H1 (cell line): ENCODE data around the gene TUBD1. TPM values are rescaled to one million over a fixed set of nuclear protein-coding genes. Genes with fewer than 3 reads are reported as not detected.

Experiments
- CTCF ChIA-PET: fragments of 300-600 bp; sonication (Branson Sonifier 250); formaldehyde crosslinking; loops from one replicate; lab custom pipeline; 2021; ENCODE audit not compliant: partially characterized antibody; lab: Charles Lee
- POLR2A ChIA-PET: fragments of 300-600 bp; sonication (Branson Sonifier 250); formaldehyde crosslinking; loops from one replicate; lab custom pipeline; 2021; ENCODE audit warnings: inconsistent platforms; ENCODE audit not compliant: partially characterized antibody; lab: Charles Lee
- DNase-seq, 2 experiments: peaks; one replicate each; pipeline versions ENCODE4 v3.0.0 to v3.0.0-alpha.2; 2010 to 2022; ENCODE audit warnings: low spot score in 2 of 2, low read depth in 1 of 2, mixed read lengths in 1 of 2
- FAIRE-seq: peaks from 2 replicates; lab custom pipeline; 2011; peaks lifted over from hg19 to GRCh38; lab: Jason Lieb, UNC
- H2AFZ ChIP-seq: 2 replicates; pipeline ENCODE4 v1.8.1; 2012; ENCODE audit warnings: low read length, inconsistent platforms
- H2AK5ac ChIP-seq: 2 replicates; pipeline ENCODE4 v1.6.1; 2013; ENCODE audit warnings: low read depth, low read length
- H2BK120ac ChIP-seq: replicated peaks from 2 replicates; pipeline ENCODE3; 2013; ENCODE audit warnings: low read depth, low read length, inconsistent platforms
- H2BK12ac ChIP-seq: 2 replicates; pipeline ENCODE4 v1.6.1; 2013; ENCODE audit warnings: low read depth, low read length
- H2BK15ac ChIP-seq: 2 replicates; pipeline ENCODE4 v1.6.1; 2013; ENCODE audit warnings: low read length
- H2BK20ac ChIP-seq: 2 replicates; pipeline ENCODE4 v1.6.1; 2013; ENCODE audit warnings: low read length
- H2BK5ac ChIP-seq: 2 replicates; pipeline ENCODE4 v1.6.1; 2013; ENCODE audit warnings: low read depth, low read length
- H3K14ac ChIP-seq: 2 replicates; pipeline ENCODE4 v1.6.1; 2013; ENCODE audit warnings: inconsistent platforms; ENCODE audit not compliant: insufficient read length
- H3K18ac ChIP-seq: 2 replicates; pipeline ENCODE4 v1.6.1; 2013; ENCODE audit warnings: low read length; ENCODE audit errors: extremely low read depth
- H3K23ac ChIP-seq: 2 replicates; pipeline ENCODE4 v1.6.1; 2013; ENCODE audit warnings: inconsistent platforms; ENCODE audit not compliant: insufficient read length
- H3K23me2 ChIP-seq: 2 replicates; pipeline ENCODE4 v1.6.1; 2013; ENCODE audit warnings: low read depth, low read length
- H3K27ac ChIP-seq: 2 replicates; pipeline ENCODE4 v1.6.1; 2011; ENCODE audit warnings: low read depth, low read length, inconsistent platforms
- H3K27me3 ChIP-seq, 4 experiments: replicated peaks in 1 of 4; 1 replicate in 1 of 4; 2 replicates in 3 of 4; pipeline versions ENCODE4 v1.6.1 to v1.8.1; 2011 to 2013; ENCODE audit warnings: low read length in 3 of 4, mild to moderate bottlenecking in 3 of 4, inconsistent platforms in 2 of 4, mixed read lengths in 2 of 4, moderate library complexity in 1 of 4; ENCODE audit not compliant: control insufficient read depth in 3 of 4, insufficient read depth in 3 of 4; ENCODE audit errors: extremely low read depth in 1 of 4
- H3K36me3 ChIP-seq, 4 experiments: 2 replicates each; pipeline versions ENCODE4 v1.6.1 to v1.8.1; 2011 to 2013; ENCODE audit warnings: mild to moderate bottlenecking in 4 of 4, low read length in 3 of 4, moderate library complexity in 2 of 4, control low read depth in 1 of 4, inconsistent platforms in 1 of 4; ENCODE audit not compliant: insufficient read depth in 4 of 4, control insufficient read depth in 2 of 4
- H3K4ac ChIP-seq: replicated peaks from 2 replicates; pipeline ENCODE3; 2013; ENCODE audit warnings: low read length, low read depth, mixed read lengths, inconsistent platforms; ENCODE audit not compliant: insufficient read length
- H3K4me1 ChIP-seq, 4 experiments: replicated peaks in 1 of 4; 1 replicate in 1 of 4; 2 replicates in 3 of 4; pipeline versions ENCODE4 v1.6.1 to v1.8.1; 2011 to 2013; ENCODE audit warnings: low read length in 3 of 4, inconsistent platforms in 2 of 4, mixed read lengths in 1 of 4; ENCODE audit not compliant: insufficient read depth in 4 of 4, control insufficient read depth in 3 of 4
- H3K4me2 ChIP-seq, 2 experiments: 2 replicates each; pipeline versions ENCODE4 v1.6.1 to v1.8.1; 2011 to 2013; ENCODE audit warnings: low read depth in 2 of 2, low read length in 2 of 2, control low read depth in 1 of 2, inconsistent platforms in 1 of 2, mild to moderate bottlenecking in 1 of 2; ENCODE audit not compliant: insufficient read depth in 1 of 2
- H3K4me3 ChIP-seq, 4 experiments: fragments of 200-600, 300-600 bp in 1 of 4; sonication (generic), shearing (Covaris generic), sonication (Bioruptor Twin) in 1 of 4; 2 replicates each; pipeline versions ENCODE4 v1.5.1 to v1.8.1; 2011 to 2016; ENCODE audit warnings: low read length in 4 of 4, low read depth in 3 of 4, control low read depth in 2 of 4, inconsistent platforms in 2 of 4, mild to moderate bottlenecking in 2 of 4, mixed read lengths in 1 of 4, moderate library complexity in 1 of 4; ENCODE audit not compliant: insufficient read depth in 2 of 4; ENCODE audit errors: extremely low read depth in 1 of 4
- H3K56ac ChIP-seq: replicated peaks from 2 replicates; pipeline ENCODE3; 2013; ENCODE audit warnings: low read depth, mild to moderate bottlenecking, mixed read lengths, low read length, inconsistent platforms; ENCODE audit not compliant: insufficient read length
- H3K79me1 ChIP-seq: 2 replicates; pipeline ENCODE4 v1.6.1; 2013; ENCODE audit warnings: low read depth, low read length, control low read depth
- H3K79me2 ChIP-seq, 2 experiments: 2 replicates each; pipeline versions ENCODE4 v1.6.1 to v1.8.1; 2012 to 2013; ENCODE audit warnings: low read length in 2 of 2, mild to moderate bottlenecking in 2 of 2, inconsistent platforms in 1 of 2; ENCODE audit not compliant: insufficient read depth in 2 of 2, control insufficient read depth in 1 of 2
- H3K9ac ChIP-seq, 4 experiments: replicated peaks in 1 of 4; 1 replicate in 1 of 4; 2 replicates in 3 of 4; pipeline versions ENCODE4 v1.6.1 to v1.8.1; 2011 to 2013; ENCODE audit warnings: low read depth in 3 of 4, low read length in 3 of 4, control low read depth in 2 of 4, mild to moderate bottlenecking in 2 of 4, moderate library complexity in 2 of 4, inconsistent platforms in 1 of 4; ENCODE audit errors: extremely low read depth in 1 of 4
- H3K9me3 ChIP-seq, 2 experiments: 2 replicates each; pipeline versions ENCODE4 v1.6.1 to v1.8.1; 2012 to 2013; ENCODE audit warnings: mild to moderate bottlenecking in 2 of 2, moderate library complexity in 2 of 2, control low read depth in 1 of 2, inconsistent platforms in 1 of 2, low read depth in 1 of 2, low read length in 1 of 2, mixed read lengths in 1 of 2; ENCODE audit not compliant: insufficient read depth in 2 of 2
- H4K20me1 ChIP-seq, 2 experiments: replicated peaks in 1 of 2; 2 replicates each; pipeline versions ENCODE3 to v1.8.1; 2011 to 2013; ENCODE audit warnings: inconsistent platforms in 2 of 2, low read length in 2 of 2, mild to moderate bottlenecking in 1 of 2; ENCODE audit not compliant: insufficient read depth in 2 of 2, control insufficient read depth in 1 of 2
- H4K5ac ChIP-seq: 2 replicates; pipeline ENCODE4 v1.6.1; 2013; ENCODE audit warnings: low read length, low read depth, mixed read lengths, inconsistent platforms; ENCODE audit not compliant: insufficient read length
- H4K8ac ChIP-seq: 2 replicates; pipeline ENCODE4 v1.8.0; 2013; ENCODE audit warnings: mild to moderate bottlenecking, moderate library complexity, low read length, inconsistent platforms; ENCODE audit not compliant: insufficient read depth; ENCODE audit errors: extremely low read depth
- H4K91ac ChIP-seq: replicated peaks from 2 replicates; pipeline ENCODE3; 2013; ENCODE audit warnings: low read length, mixed read lengths, inconsistent platforms; ENCODE audit not compliant: insufficient read length
- ATF2 ChIP-seq: IDR thresholded peaks from 2 replicates; pipeline ENCODE4 v1.6.1; 2012; ENCODE audit warnings: low read length, inconsistent platforms
- BACH1 ChIP-seq: IDR thresholded peaks from 2 replicates; pipeline ENCODE4 v1.6.1; 2012; ENCODE audit warnings: low read length, improper control_type of control experiment
- BCL11A ChIP-seq, 2 experiments: IDR thresholded peaks; one replicate each; pipeline ENCODE4 v1.6.1; 2011; ENCODE audit warnings: low read depth in 2 of 2, low read length in 2 of 2, mild to moderate bottlenecking in 2 of 2
- CBX5 ChIP-seq: fragments of 300-800, 300-1000 bp; sonication (generic); IDR thresholded peaks from 2 replicates; pipeline ENCODE4 v1.7.1; 2016; ENCODE audit warnings: antibody characterized with exemption, low read length, low read depth
- CBX8 ChIP-seq: fragments of 300-800, 300-1000 bp; sonication (generic); IDR thresholded peaks from 2 replicates; pipeline ENCODE4 v1.7.1; 2016; ENCODE audit warnings: low read depth, low read length, borderline replicate concordance
- CHD2 ChIP-seq: IDR thresholded peaks from 2 replicates; pipeline ENCODE4 v1.6.1; 2012; ENCODE audit warnings: low read length, improper control_type of control experiment
- CREB1 ChIP-seq: IDR thresholded peaks from 2 replicates; pipeline ENCODE4 v1.6.1; 2012; ENCODE audit warnings: inconsistent platforms
- RAD21 ChIP-seq, 2 experiments: IDR thresholded peaks in 1 of 2; conservative IDR thresholded peaks in 1 of 2; 2 replicates each; pipeline ENCODE4 v1.6.1; 2011; ENCODE audit warnings: low read depth in 2 of 2, low read length in 2 of 2, improper control_type of control experiment in 1 of 2, inconsistent platforms in 1 of 2, mild to moderate bottlenecking in 1 of 2, moderate library complexity in 1 of 2
- RXRA ChIP-seq: IDR thresholded peaks from 2 replicates; pipeline ENCODE4 v1.6.1; 2011; ENCODE audit warnings: low read depth, mild to moderate bottlenecking, low read length, moderate library complexity; ENCODE audit not compliant: insufficient read depth
- SIN3A ChIP-seq, 2 experiments: IDR thresholded peaks in 1 of 2; conservative IDR thresholded peaks in 1 of 2; 2 replicates each; pipeline ENCODE4 v1.6.1; 2011 to 2012; ENCODE audit warnings: low read length in 2 of 2, improper control_type of control experiment in 1 of 2, low read depth in 1 of 2, mild to moderate bottlenecking in 1 of 2
- SIRT6 ChIP-seq: IDR thresholded peaks from one replicate; pipeline ENCODE4 v1.7.1; 2012; ENCODE audit warnings: low read length, inconsistent platforms
- SRF ChIP-seq: IDR thresholded peaks from 2 replicates; pipeline ENCODE4 v1.6.1; 2011; ENCODE audit warnings: mild to moderate bottlenecking, low read depth, low read length, moderate library complexity
- SUZ12 ChIP-seq: fragments of 200-600 bp; sonication (generic); IDR thresholded peaks from 2 replicates; pipeline ENCODE4 v1.6.1; 2012; ENCODE audit warnings: mild to moderate bottlenecking, inconsistent platforms, low read length, moderate library complexity, mixed read lengths
- WGBS, 2 experiments: shearing (Covaris generic) in 1 of 2; methylation state at CpG; one replicate each; pipeline versions ENCODE4 v1.1.6 to v1.1.7; 2013 to 2015; ENCODE audit warnings: low lambda C conversion rate in 2 of 2, mixed read lengths in 2 of 2, inconsistent platforms in 1 of 2, low coverage in 1 of 2, missing lambda C conversion rate in 1 of 2; ENCODE audit not compliant: insufficient replicate concordance in 2 of 2, insufficient coverage in 1 of 2, insufficient read length in 1 of 2; ENCODE audit errors: extremely low coverage in 1 of 2, missing lambda C conversion rate in 1 of 2; 5-methylcytosine and 5-hydroxymethylcytosine counted together
- polyA plus RNA-seq, 7 experiments: library from polyadenylated mRNA; depleted of rRNA in 3 of 7; stranded (reverse) in 5 of 7; unstranded in 2 of 7; fragments of >200 nt in 5 of 7; fragments of 200-250 nt in 2 of 7; gene quantifications; 1 replicate in 5 of 7; 2 replicates in 1 of 7; 4 replicates in 1 of 7; pipeline versions ENCODE4 v1.2.1 to v1.2.3, GENCODE V29; 2011 to 2013; ENCODE audit warnings: missing spikeins in 2 of 7, mixed read lengths in 2 of 7
- total RNA-seq: library from RNA; stranded (reverse); fragmentation: NEBNext Ultra II Directional; extraction: Animal tissue kit (Norgen Biotek cat#: 25700); gene quantifications from 2 replicates; pipeline ENCODE4 v1.2.1, GENCODE V29; 2021

TUBD1 gene
- total and polyA plus RNA-seq, 2 of the 8 experiments (the other 6 are each of a cell fraction or from before 2014, with no cell fraction given) = 9.1 to 17.5 TPM

- Histone ChIP-seq H3K27ac (no peak overlapping the region), H3K27me3 (no peaks in the 10 kb centered on the region), H3K79me1 (no peaks in the 10 kb centered on the region), H2AK5ac (no peak overlapping the region), H3K9ac (no peak overlapping the region), H3K4me2 (no peak overlapping the region), H4K5ac (no peak overlapping the region), H3K4ac (no peak overlapping the region), H4K91ac (no peak overlapping the region), H2BK15ac (no peak overlapping the region), H3K79me2 (no peaks in the 10 kb centered on the region), H4K8ac (no peak overlapping the region), H3K18ac (no peak overlapping the region), H2BK120ac (no peak overlapping the region), H3K4me1 (peaks cover 7 to 15% (median 11%) of the 10 kb centered on the region in 4 experiments; a peak in 6 of 7 replicates), H2BK12ac (no peak overlapping the region), H2AFZ (no peak overlapping the region), H3K56ac (no peak overlapping the region), H3K23ac (no peak overlapping the region), H3K14ac (no peak overlapping the region), H3K9me3 (no peaks in the 10 kb centered on the region), H2BK20ac (no peak overlapping the region), H3K4me3 (no peak overlapping the region), H3K23me2 (no peaks in the 10 kb centered on the region), H4K20me1 (no peaks in the 10 kb centered on the region), H2BK5ac (no peak overlapping the region), H3K36me3 (no peaks in the 10 kb centered on the region)
- WGBS, 2 experiments = 82% methylated on average over 7 of the region's 7 CpGs; no CpG with 5 or more reads in 1 of the 2 experiments
- POLR2A ChIA-PET = interaction anchor here (1.4 kb wide), 1 partner anchor 75 kb away, joined by 3 read pairs; no protein-coding TSS in a partner anchor
- CTCF ChIA-PET = interaction anchor here (0.8 to 2.2 kb wide), 3 partner anchors 9 to 95 kb away, joined by 3 to 8 read pairs (median 3); no protein-coding TSS in a partner anchor
- FAIRE-seq (no peak), DNase-seq (no peak)
- TF ChIP-seq SIRT6 = no peak
- TF ChIP-seq CHD2 = no peak
- no peak for TF ChIP-seq ATF2
- TF ChIP-seq RXRA = no peak
- TF ChIP-seq RAD21 (IDR thresholded peaks at IDR 0.05 in 1 of 2, conservative IDR thresholded peaks at IDR 0.05 in 1 of 2; ENCODE audit: low read depth in 2 of 2, low read length in 2 of 2) = no peak
- no peak for TF ChIP-seq CBX5
- TF ChIP-seq CBX8 = no peak
- no peak for TF ChIP-seq BACH1
- TF ChIP-seq SRF = no peak
- no peak for TF ChIP-seq CREB1
- TF ChIP-seq SIN3A (conservative IDR thresholded peaks at IDR 0.05 in 1 of 2, IDR thresholded peaks at IDR 0.05 in 1 of 2; ENCODE audit: low read depth in 1 of 2, low read length in 2 of 2) = no peak
- no peak for TF ChIP-seq BCL11A (IDR thresholded peaks at IDR 0.05; ENCODE audit: low read depth in 2 of 2, low read length in 2 of 2)
- no peak for TF ChIP-seq SUZ12
Observed at GRCh38 chr17:59848778-59849177, 44.0 kb downstream of the TUBD1 start.
